A549 (cell line): Measurements from ENCODE around the gene KSR1. TPM values are rescaled to one million over a fixed set of nuclear protein-coding genes. Genes with fewer than 3 reads are reported as not detected.

Experiments
- ATAC-seq, 2 experiments: fragments of 200-7000 bp in 1 of 2; fragments of >200 bp in 1 of 2; cut with Nextera tagmentation in 1 of 2; cut with Tn5 transposase in 1 of 2; 3 replicates each; pipeline versions ENCODE4 v1.8.0 to v1.9.1; 2018 to 2020; ENCODE audit warnings: mild to moderate bottlenecking in 1 of 2, moderate library complexity in 1 of 2
- CTCF ChIA-PET: fragments of 300-600 bp; sonication (Branson Sonifier 250); formaldehyde crosslinking; extraction: SDS; loops from one replicate; lab custom pipeline; 2021; ENCODE audit warnings: antibody characterized with exemption, inconsistent platforms; lab: Yijun Ruan, JAX
- POLR2A ChIA-PET: fragments of 350-600 bp; formaldehyde crosslinking; extraction: SDS; loops from one replicate; lab custom pipeline; 2021; ENCODE audit warnings: antibody characterized with exemption, inconsistent platforms; lab: Yijun Ruan, JAX
- DNase-seq, 2 experiments: peaks; one replicate each; pipeline versions ENCODE4 v3.0.0 to v3.0.0-alpha.2; 2011 to 2016; ENCODE audit warnings: low read depth in 1 of 2, low spot score in 1 of 2
- FAIRE-seq: peaks from 2 replicates; lab custom pipeline; 2011; peaks lifted over from hg19 to GRCh38; lab: Jason Lieb, UNC
- H3K27ac ChIP-seq, 2 experiments: fragments of >200 bp; sonication (Bioruptor Twin); formaldehyde crosslinking; 3 replicates each; pipeline ENCODE4 v1.5.1; 2016 to 2017
- H3K4me1 ChIP-seq: fragments of >200 bp; sonication (Bioruptor Twin); formaldehyde crosslinking; 3 replicates; pipeline ENCODE4 v1.6.1; 2016
- H3K4me2 ChIP-seq: fragments of >200 bp; sonication (Bioruptor Twin); formaldehyde crosslinking; 3 replicates; pipeline ENCODE4 v1.6.1; 2016
- H3K4me3 ChIP-seq: fragments of >200 bp; sonication (Bioruptor Twin); formaldehyde crosslinking; 3 replicates; pipeline ENCODE4 v1.5.1; 2016
- H3K9me3 ChIP-seq: fragments of >200 bp; sonication (Bioruptor Twin); formaldehyde crosslinking; 3 replicates; pipeline ENCODE4 v1.6.1; 2016
- ATOH8 ChIP-seq: fragments of 250-450 bp; sonication (Bioruptor Pico); IDR thresholded peaks from 2 replicates; pipeline ENCODE4 v1.5.0; 2020; ENCODE audit warnings: low read depth, mild to moderate bottlenecking, moderate library complexity
- BCL3 ChIP-seq: fragments of >200 bp; sonication (Bioruptor Twin); formaldehyde crosslinking; IDR thresholded peaks from 3 replicates; pipeline ENCODE4 v1.6.1; 2016
- CBX8 ChIP-seq: fragments of 200-600 bp; sonication (generic); IDR thresholded peaks from 2 replicates; pipeline ENCODE4 v1.6.1; 2016
- CTCF ChIP-seq: fragments of >200 bp; sonication (Bioruptor Twin); formaldehyde crosslinking; IDR thresholded peaks from 3 replicates; pipeline ENCODE4 v1.5.1; 2016
- EHMT2 ChIP-seq: fragments of 200-600 bp; sonication (generic); IDR thresholded peaks from 2 replicates; pipeline ENCODE4 v1.6.1; 2016; ENCODE audit warnings: antibody characterized with exemption, low read depth, mild to moderate bottlenecking, moderate library complexity
- ELK1 ChIP-seq: fragments of 150-350 bp; IDR thresholded peaks from 2 replicates; pipeline ENCODE4 v1.6.1; 2014; ENCODE audit warnings: low read depth, mild to moderate bottlenecking, low read length
- EP300 ChIP-seq, 2 experiments: fragments of >200 bp; sonication (Bioruptor Twin); formaldehyde crosslinking; IDR thresholded peaks; 2 replicates in 1 of 2; 3 replicates in 1 of 2; pipeline ENCODE4 v1.6.1; 2016 to 2017
- FOSL2 ChIP-seq, 2 experiments: fragments of 450-650 bp in 1 of 2; fragments of >200 bp in 1 of 2; sonication (Bioruptor Twin) in 1 of 2; formaldehyde crosslinking; IDR thresholded peaks; 2 replicates each; pipeline versions ENCODE4 v1.5.0 to v1.6.1; 2016 to 2020; ENCODE audit warnings: mild to moderate bottlenecking in 1 of 2, moderate library complexity in 1 of 2
- HEYL ChIP-seq: fragments of 250-450 bp; sonication (Bioruptor Pico); IDR thresholded peaks from 2 replicates; pipeline ENCODE4 v1.8.0; 2021; ENCODE audit warnings: mild to moderate bottlenecking, moderate library complexity
- HMGXB4 ChIP-seq: fragments of 250-450 bp; sonication (Bioruptor Pico); IDR thresholded peaks from 2 replicates; pipeline ENCODE4 v1.5.0; 2021; ENCODE audit warnings: mild to moderate bottlenecking, moderate library complexity, borderline replicate concordance
- HOXA7 ChIP-seq: fragments of 250-450 bp; sonication (Bioruptor Pico); IDR thresholded peaks from 2 replicates; pipeline ENCODE4 v1.5.0; 2020; ENCODE audit warnings: mild to moderate bottlenecking, moderate library complexity
- HOXB13 ChIP-seq: fragments of 250-450 bp; sonication (Bioruptor Pico); IDR thresholded peaks from 2 replicates; pipeline ENCODE4 v1.5.0; 2020; ENCODE audit warnings: low read depth, mild to moderate bottlenecking, moderate library complexity
- HOXB5 ChIP-seq: fragments of 250-450 bp; sonication (Bioruptor Pico); IDR thresholded peaks from 2 replicates; pipeline ENCODE4 v1.5.0; 2020; ENCODE audit warnings: mild to moderate bottlenecking, moderate library complexity
- JUNB ChIP-seq: fragments of >200 bp; sonication (Bioruptor Twin); formaldehyde crosslinking; IDR thresholded peaks from 2 replicates; pipeline ENCODE4 v1.6.1; 2016
- MAFK ChIP-seq: fragments of 450-650 bp; IDR thresholded peaks from 2 replicates; pipeline ENCODE4 v1.6.1; 2014; ENCODE audit not compliant: partially characterized antibody
- MYC ChIP-seq: IDR thresholded peaks from 2 replicates; pipeline ENCODE4 v1.6.1; 2012; ENCODE audit warnings: mild to moderate bottlenecking, inconsistent platforms, low read length, improper control_type of control experiment, borderline replicate concordance
- NPAS2 ChIP-seq: fragments of 250-450 bp; sonication (Bioruptor Pico); IDR thresholded peaks from 2 replicates; pipeline ENCODE4 v1.8.0; 2022; ENCODE audit warnings: mild to moderate bottlenecking, moderate library complexity, borderline replicate concordance
- NR3C1 ChIP-seq: fragments of >200 bp; sonication (Bioruptor Twin); formaldehyde crosslinking; IDR thresholded peaks from 3 replicates; pipeline ENCODE4 v1.6.1; 2017
- POLR2A ChIP-seq: IDR thresholded peaks from 2 replicates; pipeline ENCODE4 v1.6.1; 2012; ENCODE audit warnings: mild to moderate bottlenecking, low read length
- RNF2 ChIP-seq: fragments of 200-600 bp; sonication (generic); IDR thresholded peaks from 2 replicates; pipeline ENCODE4 v1.6.1; 2016; ENCODE audit warnings: low read depth, mild to moderate bottlenecking, antibody characterized with exemption, moderate library complexity, borderline replicate concordance
- TFCP2L1 ChIP-seq: fragments of 250-450 bp; sonication (Bioruptor Pico); IDR thresholded peaks from 2 replicates; pipeline ENCODE4 v1.5.0; 2021; ENCODE audit warnings: mild to moderate bottlenecking
- ZFP36 ChIP-seq: fragments of 450-650 bp; IDR thresholded peaks from 2 replicates; pipeline ENCODE4 v1.6.1; 2014; ENCODE audit warnings: borderline replicate concordance; ENCODE audit not compliant: partially characterized antibody
- ZSCAN20 ChIP-seq: fragments of 250-450 bp; sonication (Bioruptor Pico); IDR thresholded peaks from 2 replicates; pipeline ENCODE4 v1.8.0; 2022; ENCODE audit warnings: mild to moderate bottlenecking, moderate library complexity
- WGBS: methylation state at CpG from one replicate; pipeline ENCODE4 v1.1.6; 2017; ENCODE audit errors: missing lambda C conversion rate; 5-methylcytosine and 5-hydroxymethylcytosine counted together
- polyA plus RNA-seq, 4 experiments: library from polyadenylated mRNA; depleted of rRNA in 3 of 4; stranded (reverse); fragments of >200 nt; fragmentation: RNase III in 1 of 4; extraction: RNeasy Plus Mini Kit Qiagen cat#74134 plus additional on column Dnase treatment in 1 of 4; gene quantifications; 2 replicates in 3 of 4; 3 replicates in 1 of 4; pipeline ENCODE4 v1.2.3, GENCODE V29; 2011 to 2017

Gene KSR1
- polyA plus RNA-seq, 2 of the 4 experiments (the other 2 are of a cell fraction), result 13.3 to 14.6 TPM

GRCh38 chr17:27544350-27545131 lies 88.3 kb downstream of the KSR1 start:
- ChIA-PET POLR2A (no interaction called here), CTCF (interaction anchor here (1.1 to 14.5 kb wide), 5 partner anchors 9 to 308 kb away, joined by 4 to 140 read pairs (median 6); no protein-coding TSS in a partner anchor)
- WGBS, result 86% methylated on average over 10 of the region's 10 CpGs
- H3K9me3 ChIP-seq, result no peaks in the 10 kb centered on the region
- H3K27ac ChIP-seq, result peak overlapping the region; percentile 81 to 97
- peak overlapping the region; percentile 77; the same call in 1 of the 3 replicates for H3K4me2 ChIP-seq
- H3K4me1 ChIP-seq, result peaks cover 87% of the 10 kb centered on the region
- ATAC-seq (no peak), FAIRE-seq (no peak), DNase-seq (no peak)
- H3K4me3 ChIP-seq, result no peak overlapping the region
- no peak for TF ChIP-seq ELK1
- no peak for TF ChIP-seq ZFP36
- TF ChIP-seq MAFK, result peak; percentile 66
- no peak for TF ChIP-seq NR3C1
- no peak for TF ChIP-seq HOXB5 (CRISPR knock-in tag)

GRCh38 chr17:27545562-27546229 lies 89.4 kb downstream of the KSR1 start:
- FAIRE-seq (no peak), DNase-seq (no peak), ATAC-seq (no peak; a peak in 1 of 6 replicates)
- POLR2A ChIA-PET, result no interaction called here
- WGBS, result 81% methylated on average over 8 of the region's 8 CpGs
- H3K4me2 ChIP-seq, result peak overlapping the region; percentile 77
- H3K27ac ChIP-seq, result peak overlapping the region; percentile 81 to 97
- TF ChIP-seq RNF2, result no peak
- 0 out of 2 replicates have a peak, but pooled peaks have one; percentile 27 for TF ChIP-seq HOXB13
- no peak for TF ChIP-seq TFCP2L1
- TF ChIP-seq JUNB, result no peak
- TF ChIP-seq EHMT2, result no peak
- TF ChIP-seq NPAS2, result no peak
- no peak for TF ChIP-seq HMGXB4 (CRISPR knock-in tag)
- no peak for TF ChIP-seq HOXA7 (CRISPR knock-in tag)
- H3K4me1 ChIP-seq, result peaks cover 89% of the 10 kb centered on the region
- no peak overlapping the region for H3K4me3 ChIP-seq
- CTCF ChIA-PET, result interaction anchor here (0.9 to 14.5 kb wide), 6 partner anchors 22 to 309 kb away, joined by 3 to 140 read pairs (median 6); partner anchors contain the start of gene KSR1
- H3K9me3 ChIP-seq, result no peaks in the 10 kb centered on the region

- FAIRE-seq (no peak), ATAC-seq (peak; percentile 35 to 64; a peak in 5 of 6 replicates), DNase-seq (no peak)
- H3K27ac ChIP-seq, result peak overlapping the region; percentile 81 to 97
- peak overlapping the region; percentile 77 for H3K4me2 ChIP-seq
- ChIA-PET POLR2A (no interaction called here), CTCF (interaction anchor here (0.6 to 14.5 kb wide), 9 partner anchors 19 to 210 kb away, joined by 3 to 140 read pairs (median 4); partner anchors contain the start of gene KSR1)
- WGBS, result 67% methylated on average over 7 of the region's 7 CpGs
- H3K9me3 ChIP-seq, result no peaks in the 10 kb centered on the region
- 0 out of 3 replicates have a peak overlapping the region, but pooled peaks have one; percentile 3 for H3K4me3 ChIP-seq
- H3K4me1 ChIP-seq, result peaks cover 89% of the 10 kb centered on the region
- 0 out of 3 replicates have a peak, but pooled peaks have one; percentile 12 for TF ChIP-seq BCL3
- no peak for TF ChIP-seq ZSCAN20 (CRISPR knock-in tag)
- TF ChIP-seq ATOH8 (CRISPR knock-in tag), result no peak
- no peak for TF ChIP-seq MYC
- no peak for TF ChIP-seq EP300 (IDR thresholded peaks at IDR 0.05)
- TF ChIP-seq NR3C1, result no peak
- TF ChIP-seq FOSL2 (IDR thresholded peaks at IDR 0.05), result no peak
- TF ChIP-seq FOSL2 (CRISPR knock-in tag; IDR thresholded peaks at IDR 0.05), result no peak
- no peak for TF ChIP-seq POLR2A
- TF ChIP-seq HEYL (CRISPR knock-in tag), result no peak
- TF ChIP-seq HOXA7 (CRISPR knock-in tag), result no peak
- TF ChIP-seq CBX8, result no peak
- TF ChIP-seq CTCF, result no peak
- TF ChIP-seq MAFK, result peak; percentile 16
These were observed 90.5 kb downstream of the KSR1 start for GRCh38 chr17:27546624-27547300.
